ENCODE results near the gene SLC14A1.

DNA sequence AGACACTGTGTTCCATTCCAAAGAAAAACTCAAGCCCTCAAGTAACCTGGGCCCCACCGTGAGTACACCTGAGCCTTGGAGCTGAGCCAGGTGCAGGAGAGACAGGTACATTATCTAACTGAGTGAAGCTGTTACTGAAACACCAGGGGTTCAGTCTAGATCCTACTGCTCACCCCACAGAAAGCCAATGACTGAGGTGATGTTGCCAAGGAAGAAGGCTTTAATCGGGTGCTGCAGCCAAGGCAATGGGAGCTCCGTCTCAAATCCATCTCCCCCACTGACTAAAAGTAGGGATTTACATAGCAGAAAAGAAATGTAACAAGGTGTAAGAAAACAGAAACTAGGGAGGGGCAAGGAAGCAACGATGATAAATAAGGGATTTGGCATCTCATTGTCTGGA lies 15.2 kb upstream of the SLC14A1 start:
- TF ChIP-seq, protein P1, sequence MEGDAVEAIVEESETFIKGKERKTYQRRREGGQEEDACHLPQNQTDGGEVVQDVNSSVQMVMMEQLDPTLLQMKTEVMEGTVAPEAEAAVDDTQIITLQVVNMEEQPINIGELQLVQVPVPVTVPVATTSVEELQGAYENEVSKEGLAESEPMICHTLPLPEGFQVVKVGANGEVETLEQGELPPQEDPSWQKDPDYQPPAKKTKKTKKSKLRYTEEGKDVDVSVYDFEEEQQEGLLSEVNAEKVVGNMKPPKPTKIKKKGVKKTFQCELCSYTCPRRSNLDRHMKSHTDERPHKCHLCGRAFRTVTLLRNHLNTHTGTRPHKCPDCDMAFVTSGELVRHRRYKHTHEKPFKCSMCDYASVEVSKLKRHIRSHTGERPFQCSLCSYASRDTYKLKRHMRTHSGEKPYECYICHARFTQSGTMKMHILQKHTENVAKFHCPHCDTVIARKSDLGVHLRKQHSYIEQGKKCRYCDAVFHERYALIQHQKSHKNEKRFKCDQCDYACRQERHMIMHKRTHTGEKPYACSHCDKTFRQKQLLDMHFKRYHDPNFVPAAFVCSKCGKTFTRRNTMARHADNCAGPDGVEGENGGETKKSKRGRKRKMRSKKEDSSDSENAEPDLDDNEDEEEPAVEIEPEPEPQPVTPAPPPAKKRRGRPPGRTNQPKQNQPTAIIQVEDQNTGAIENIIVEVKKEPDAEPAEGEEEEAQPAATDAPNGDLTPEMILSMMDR (IDR thresholded peaks at IDR 0.05) = no peak
- TF ChIP-seq POLR2A (IDR thresholded peaks at IDR 0.05) = no peak

All from testis (tissue), 2 donors.